Hepatocyte (in vitro differentiated cells): ENCODE results near the gene SMC1A.

Source experiments
- CTCF ChIP-seq: fragments of 200-600 bp; sonication (generic); IDR thresholded peaks from 2 replicates; pipeline ENCODE4 v1.5.1; 2016; ENCODE audit warnings: antibody characterized with exemption, mild to moderate bottlenecking; ENCODE audit not compliant: poor library complexity
- EZH2 ChIP-seq: fragments of 200-600 bp; sonication (generic); IDR thresholded peaks from 2 replicates; pipeline ENCODE4 v1.6.1; 2016; ENCODE audit warnings: antibody characterized with exemption, mild to moderate bottlenecking, borderline replicate concordance
- EZH2phosphoT487 ChIP-seq: fragments of 200-600 bp; sonication (generic); IDR thresholded peaks from one replicate; pipeline ENCODE4 v1.6.1; 2018; ENCODE audit warnings: antibody characterized with exemption, mild to moderate bottlenecking, low read depth, moderate library complexity; ENCODE audit not compliant: unreplicated experiment, severe bottlenecking

- TF ChIP-seq EZH2 (no peak), CTCF (no peak), EZH2phosphoT487 (no peak)
Observed at GRCh38 chrX:53332204-53332603, 90.2 kb downstream of the SMC1A start.
